GM18867 (cell line): Measurements from ENCODE around the gene ODF2L.
A peak's percentile ranks its signal among the peaks of the same experiment; 100 is the strongest.

Experiments used
- ATAC-seq: cut with Tn5 transposase; IDR thresholded peaks from one replicate; pipeline ENCODE4 v1.9.1; 2021; ENCODE audit warnings: mild to moderate bottlenecking, moderate library complexity; ENCODE audit not compliant: unreplicated experiment

ODF2L gene

GRCh38 chr1:86395751-86396497, at the start of gene ODF2L:
ODF2L (minus strand) TSS chr1:86396323; CDS start chr1:86387027, 9,296 bp downstream.
- peak; percentile 100 for ATAC-seq

GRCh38 chr1:86445919-86446318, 49.8 kb upstream of the ODF2L start:
- no peak for ATAC-seq

- ATAC-seq = no peak
These were observed 45.9 kb upstream of the ODF2L start for GRCh38 chr1:86441997-86442396.

- no peak for ATAC-seq
These were observed 45.5 kb upstream of the ODF2L start for GRCh38 chr1:86441581-86441980.

GRCh38 chr1:86436041-86436440, 39.9 kb upstream of the ODF2L start:
- ATAC-seq = no peak

- no peak for ATAC-seq
These were observed 39.2 kb upstream of the ODF2L start for GRCh38 chr1:86435327-86435726.

- no peak for ATAC-seq
These were observed 37.9 kb upstream of the ODF2L start for GRCh38 chr1:86434059-86434458.

- ATAC-seq = no peak
These were observed 34.3 kb upstream of the ODF2L start for GRCh38 chr1:86430376-86430775.

GRCh38 chr1:86429835-86430234, 33.7 kb upstream of the ODF2L start:
- no peak for ATAC-seq

GRCh38 chr1:86429122-86429725, 33.1 kb upstream of the ODF2L start:
- no peak for ATAC-seq

- ATAC-seq = no peak
These were observed 27.8 kb upstream of the ODF2L start, which contains the start of gene CLCA2 for GRCh38 chr1:86423873-86424272. CLCA2 (plus strand) TSS chr1:86424171; CDS start chr1:86424248, 77 bp downstream.

- ATAC-seq = no peak
These were observed 27.4 kb upstream of the ODF2L start for GRCh38 chr1:86423473-86423872.

- ATAC-seq = no peak
These were observed 25.6 kb upstream of the ODF2L start for GRCh38 chr1:86421601-86422280.

GRCh38 chr1:86419277-86419903, 23.3 kb upstream of the ODF2L start:
- ATAC-seq = peak; percentile 97

- ATAC-seq = no peak
These were observed 20.2 kb upstream of the ODF2L start for GRCh38 chr1:86416343-86416742.

GRCh38 chr1:86410879-86411278, 14.8 kb upstream of the ODF2L start:
- ATAC-seq = no peak

- no peak for ATAC-seq
These were observed 13.4 kb upstream of the ODF2L start for GRCh38 chr1:86409416-86410021.

- ATAC-seq = peak; percentile 28
These were observed 371 bp upstream of the ODF2L start for GRCh38 chr1:86396498-86396890.

GRCh38 chr1:86394416-86394815, 1.7 kb downstream of the ODF2L start:
- ATAC-seq = no peak

- peak; percentile 92 for ATAC-seq
These were observed 6.8 kb downstream of the ODF2L start for GRCh38 chr1:86389307-86389706.

GRCh38 chr1:86388777-86389176, 7.3 kb downstream of the ODF2L start:
- no peak for ATAC-seq
